ENCODE results near the gene EFR3B.

GRCh38 chr2:25207078-25207545 lies 165.2 kb downstream of the EFR3B start:
- TF ChIP-seq POLR2A (IDR thresholded peaks at IDR 0.05; ENCODE audit: low read depth, low read length) (no peak), PAX5 (IDR thresholded peaks at IDR 0.05; ENCODE audit: insufficient read depth, low read length, severe bottlenecking) (no peak), POLR2AphosphoS5 (IDR thresholded peaks at IDR 0.05; ENCODE audit: low read depth, low read length) (no peak), TAF1 (IDR thresholded peaks at IDR 0.05; ENCODE audit: low read depth, low read length) (no peak), SPI1 (IDR thresholded peaks at IDR 0.05; ENCODE audit: low read depth, low read length) (peak; percentile 91), POU2F2 (IDR thresholded peaks at IDR 0.05; ENCODE audit: low read depth, low read length) (no peak)

Measured in GM12891 (cell line).